ENCODE data around the gene PPFIA1. TPM values are rescaled to one million over a fixed set of nuclear protein-coding genes. Genes with fewer than 3 reads are reported as not detected.
A peak's percentile ranks its signal among the peaks of the same experiment; 100 is the strongest.

PPFIA1 gene
- total RNA-seq, 1 experiment from 2014 or later: 63.4 TPM

- Histone ChIP-seq H3K27ac (ENCODE audit: insufficient read length, low read depth, low read length) (no peak overlapping the region), H3K18ac (ENCODE audit: insufficient read length, low read depth, low read length) (no peak overlapping the region), H3K4me1 (ENCODE audit: insufficient read depth, low read length) (no peaks in the 10 kb centered on the region; the same call in 1 of the 2 replicates), H3K14ac (ENCODE audit: insufficient read depth, low read length) (no peak overlapping the region), H4K5ac (ENCODE audit: insufficient read length, low read depth, low read length) (no peak overlapping the region), H3K79me1 (ENCODE audit: insufficient read depth, low read depth, low read length, poor library complexity, severe bottlenecking) (peaks cover 2% of the 10 kb centered on the region), H3K27me3 (ENCODE audit: insufficient read depth, low read length) (no peaks in the 10 kb centered on the region), H4K91ac (ENCODE audit: insufficient read length, low read depth, low read length) (no peak overlapping the region), H3K4ac (ENCODE audit: low read depth, low read length) (no peak overlapping the region), H3T11ph (ENCODE audit: low read length) (no peak overlapping the region), H2BK20ac (ENCODE audit: low read depth, low read length, poor library complexity, severe bottlenecking) (no peak overlapping the region), H2BK120ac (ENCODE audit: low read depth, low read length, poor library complexity, severe bottlenecking) (no peak overlapping the region), H2BK15ac (ENCODE audit: low read depth, low read length) (no peak overlapping the region), H2BK5ac (ENCODE audit: insufficient read length, low read length) (no peak overlapping the region), H3K56ac (ENCODE audit: insufficient read length, low read depth, low read length) (no peak overlapping the region), H2BK12ac (ENCODE audit: insufficient read length, low read depth, low read length) (no peak overlapping the region), H4K8ac (replicated peaks; ENCODE audit: insufficient read length, low read depth, low read length) (no peak overlapping the region), H3K79me2 (ENCODE audit: insufficient read depth, low read length) (peaks cover 22% of the 10 kb centered on the region), H3K4me2 (ENCODE audit: insufficient read depth, insufficient read length, low read length) (peak overlapping the region; percentile 79), H3K9ac (ENCODE audit: extremely low read depth, insufficient read length, low read length) (no peak overlapping the region), H3K23ac (ENCODE audit: insufficient read length, low read depth, low read length) (no peak overlapping the region), H2AK5ac (ENCODE audit: insufficient read length, low read length) (no peak overlapping the region), H2AFZ (ENCODE audit: low read length) (no peak overlapping the region), H4K20me1 (ENCODE audit: control insufficient read depth, insufficient read depth, insufficient read length) (no peaks in the 10 kb centered on the region), H3K9me3 (ENCODE audit: control insufficient read depth, low read depth, low read length) (no peaks in the 10 kb centered on the region), H3K23me2 (ENCODE audit: insufficient read length, low read depth, low read length, poor library complexity, severe bottlenecking) (peaks cover 5% of the 10 kb centered on the region)
- no CpG with 5 or more reads among the region's 7 CpGs for WGBS (ENCODE audit: extremely low coverage, insufficient read length, low lambda C conversion rate)
- Mint-ChIP-seq H3K27me3 (ENCODE audit: low read depth) (no peaks in the 10 kb centered on the region), H3K4me1 (peaks cover 21 to 33% of the 10 kb centered on the region in 2 experiments), H3K27ac (peak overlapping the region in 2 of 3 experiments; percentile 47 to 89; a peak in 2 of 7 replicates), H3K36me3 (ENCODE audit: insufficient read depth in 1 of 3, low read depth in 3 of 3) (peaks cover 22 to 50% (median 46%) of the 10 kb centered on the region in 3 experiments), H3K4me3 (peak overlapping the region; percentile 79), H3K9me3 (no peaks in the 10 kb centered on the region)
- no peak for TF ChIP-seq CTCF (conservative IDR thresholded peaks at IDR 0.05)
- DNase-seq: no peak
These were observed 1.5 kb downstream of the PPFIA1 start for GRCh38 chr11:70272009-70272408.

Measured in H9 (cell line).